ENCODE results near the gene OMD.

Gene OMD

GRCh38 chr9:92408747-92409478 lies 15.4 kb downstream of the OMD start:
- DNase-seq = no peak

GRCh38 chr9:92407818-92408217 lies 16.5 kb downstream of the OMD start:
- no peak for DNase-seq

- peak; percentile 39 for DNase-seq
Measured at GRCh38 chr9:92406477-92406876, 17.8 kb downstream of the OMD start.

GRCh38 chr9:92405818-92406217 lies 18.5 kb downstream of the OMD start:
- no peak for DNase-seq

- DNase-seq = no peak
Measured at GRCh38 chr9:92404042-92404836, 20.0 kb downstream of the OMD start, which contains the start of gene OGN. TSS of gene OGN (minus strand) at chr9:92404578. CDS start at chr9:92403407, 1,171 bp downstream.

GRCh38 chr9:92402826-92403745 lies 21.2 kb downstream of the OMD start:
- no peak for DNase-seq

GRCh38 chr9:92402360-92402759 lies 21.9 kb downstream of the OMD start:
- no peak for DNase-seq

GRCh38 chr9:92397853-92398252 lies 26.4 kb downstream of the OMD start:
- no peak for DNase-seq

GRCh38 chr9:92395617-92396016 lies 28.7 kb downstream of the OMD start:
- DNase-seq = no peak

- DNase-seq = no peak
Measured at GRCh38 chr9:92393686-92394085, 30.6 kb downstream of the OMD start.

- no peak for DNase-seq
Measured at GRCh38 chr9:92392690-92393089, 31.6 kb downstream of the OMD start.

GRCh38 chr9:92385953-92386352 lies 38.3 kb downstream of the OMD start:
- no peak for DNase-seq

GRCh38 chr9:92385477-92385876 lies 38.8 kb downstream of the OMD start:
- no peak for DNase-seq

GRCh38 chr9:92385001-92385400 lies 39.3 kb downstream of the OMD start:
- no peak for DNase-seq

GRCh38 chr9:92384375-92384774 lies 39.9 kb downstream of the OMD start:
- no peak for DNase-seq

- DNase-seq = no peak
Measured at GRCh38 chr9:92381775-92382174, 42.5 kb downstream of the OMD start.

GRCh38 chr9:92380603-92381002 lies 43.7 kb downstream of the OMD start:
- DNase-seq = no peak

GRCh38 chr9:92378865-92379560 lies 45.3 kb downstream of the OMD start:
- no peak for DNase-seq

- no peak for DNase-seq
Measured at GRCh38 chr9:92377876-92378275, 46.4 kb downstream of the OMD start.

GRCh38 chr9:92373167-92373566 lies 51.1 kb downstream of the OMD start:
- no peak for DNase-seq

GRCh38 chr9:92369075-92369474 lies 55.2 kb downstream of the OMD start:
- DNase-seq = no peak
